NCI-H82 (cell line): ENCODE measurements around the gene CEACAM3.

Experiments
- DNase-seq: peaks from one replicate; lab custom pipeline; 2025; lab: John Stamatoyannopoulos, UW

The CEACAM3 gene

DNA sequence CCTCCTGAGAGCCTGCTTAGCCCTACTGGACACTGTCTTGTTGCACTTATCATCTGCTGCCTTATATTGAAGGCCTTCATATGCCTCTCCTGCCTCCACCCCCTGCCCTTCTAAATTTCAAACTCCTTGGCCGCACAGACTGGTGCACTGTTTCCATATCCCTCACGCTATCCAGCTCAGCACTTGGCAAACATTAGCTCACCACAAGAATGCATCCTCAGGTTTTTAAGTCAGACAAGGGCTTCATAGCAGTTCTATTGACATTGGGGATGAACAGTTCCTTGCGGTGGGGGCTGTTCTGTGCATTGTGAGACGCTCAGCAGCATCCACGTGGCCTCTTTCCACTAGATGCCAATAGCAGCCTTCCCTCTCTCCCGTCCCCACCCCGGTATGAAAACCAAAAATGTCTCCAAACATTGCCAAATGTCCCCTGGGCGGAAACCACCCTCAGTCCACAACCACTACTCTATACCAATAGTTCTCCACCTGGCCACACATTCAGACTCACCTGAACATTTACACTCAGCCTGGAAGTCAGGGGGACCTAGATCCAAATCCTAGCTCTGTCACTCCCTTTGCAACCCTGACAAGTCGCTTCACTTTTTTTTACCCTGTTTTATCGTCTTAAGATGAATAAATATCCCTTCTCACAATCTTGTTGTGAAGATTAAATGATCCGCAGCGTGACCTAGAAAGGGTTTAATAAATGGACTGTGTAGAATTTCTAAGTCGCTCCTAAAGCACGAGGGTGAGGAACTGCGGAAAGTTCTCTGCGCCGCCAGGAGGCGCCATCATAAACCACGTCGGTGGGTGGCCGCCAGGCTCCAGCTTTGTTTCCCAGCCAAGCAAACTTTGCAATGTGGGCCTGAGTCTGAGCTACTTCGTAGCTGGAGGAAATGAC lies 3.6 kb upstream of the CEACAM3 start:
- DNase-seq = peak; percentile 71

- no peak for DNase-seq
Observed at GRCh38 chr19:41793414-41793727, 3.0 kb upstream of the CEACAM3 start.

GRCh38 chr19:41795031-41795461 lies 1.3 kb upstream of the CEACAM3 start:
- peak; percentile 83 for DNase-seq

DNA sequence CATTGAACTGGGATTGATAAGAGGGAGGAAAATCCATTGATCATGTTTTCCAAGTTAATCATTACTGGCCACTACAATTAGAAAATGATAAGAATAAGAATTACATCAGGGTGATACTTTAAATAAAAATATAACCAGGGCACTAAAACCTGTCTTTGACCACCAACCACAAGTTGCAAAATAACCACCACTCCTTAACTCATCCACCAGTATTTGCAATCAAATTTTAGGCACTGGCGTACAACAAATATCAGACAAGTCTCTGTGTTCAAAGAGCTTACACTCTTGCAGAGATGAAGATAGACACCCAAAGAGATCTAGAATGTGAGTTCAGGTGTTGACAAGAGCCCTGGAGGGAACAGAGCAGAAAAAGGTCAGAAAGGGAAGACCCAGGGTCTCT lies 514 bp downstream of the CEACAM3 start:
- DNase-seq = no peak

DNA sequence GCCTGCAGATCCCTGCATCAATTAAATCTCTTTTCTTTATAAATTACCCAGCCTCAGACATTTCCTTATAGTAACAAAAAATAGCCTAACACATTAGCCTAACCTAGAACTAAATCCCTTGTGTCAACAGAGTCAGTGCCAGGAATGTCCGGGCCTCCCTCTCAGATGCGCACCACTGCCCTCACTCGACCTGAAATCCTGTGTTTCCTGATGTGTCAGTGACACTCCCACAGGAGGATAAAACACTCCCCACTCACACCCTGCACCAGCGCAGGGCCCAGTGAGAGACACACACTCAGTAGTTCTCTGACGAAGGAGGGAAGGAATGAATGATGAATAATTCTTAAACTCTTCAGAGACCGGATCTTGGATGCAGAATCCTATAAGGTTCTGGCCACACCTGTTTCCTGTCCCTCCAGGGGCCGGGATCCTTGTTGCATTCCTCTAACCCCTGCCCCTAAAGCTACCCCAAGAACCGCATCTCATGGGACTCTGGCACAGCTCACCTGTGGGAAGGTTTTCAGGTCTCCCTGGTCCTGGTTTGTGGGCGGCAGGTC lies 3.1 kb downstream of the CEACAM3 start:
- peak; percentile 28 for DNase-seq

- DNase-seq = no peak
Observed at GRCh38 chr19:41801031-41801430, 4.6 kb downstream of the CEACAM3 start.

- no peak for DNase-seq
Observed at GRCh38 chr19:41801792-41802211, 5.4 kb downstream of the CEACAM3 start.

DNA sequence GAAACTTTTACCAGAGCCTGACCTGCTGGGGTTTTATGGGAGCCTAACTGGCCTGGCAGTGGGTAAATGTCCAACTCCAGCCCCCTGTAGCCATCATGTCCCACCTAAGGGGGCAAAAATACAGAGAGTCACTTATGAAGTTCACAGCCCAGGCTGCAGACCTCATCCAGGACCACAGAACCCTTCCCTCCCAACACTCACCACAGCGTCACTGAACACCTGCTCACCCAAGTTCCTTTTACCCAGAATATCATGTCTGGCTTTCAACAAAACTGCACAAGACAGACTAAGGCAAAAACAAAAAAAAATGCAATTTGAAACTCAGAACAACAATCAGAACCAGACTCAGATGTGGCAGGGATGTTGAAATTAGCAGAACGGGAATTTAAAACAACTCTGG lies 6.4 kb downstream of the CEACAM3 start:
- DNase-seq = no peak

- DNase-seq = no peak
Observed at GRCh38 chr19:41804336-41804735, 7.9 kb downstream of the CEACAM3 start.

- no peak for DNase-seq
Observed at GRCh38 chr19:41807176-41807575, 10.8 kb downstream of the CEACAM3 start.

DNA sequence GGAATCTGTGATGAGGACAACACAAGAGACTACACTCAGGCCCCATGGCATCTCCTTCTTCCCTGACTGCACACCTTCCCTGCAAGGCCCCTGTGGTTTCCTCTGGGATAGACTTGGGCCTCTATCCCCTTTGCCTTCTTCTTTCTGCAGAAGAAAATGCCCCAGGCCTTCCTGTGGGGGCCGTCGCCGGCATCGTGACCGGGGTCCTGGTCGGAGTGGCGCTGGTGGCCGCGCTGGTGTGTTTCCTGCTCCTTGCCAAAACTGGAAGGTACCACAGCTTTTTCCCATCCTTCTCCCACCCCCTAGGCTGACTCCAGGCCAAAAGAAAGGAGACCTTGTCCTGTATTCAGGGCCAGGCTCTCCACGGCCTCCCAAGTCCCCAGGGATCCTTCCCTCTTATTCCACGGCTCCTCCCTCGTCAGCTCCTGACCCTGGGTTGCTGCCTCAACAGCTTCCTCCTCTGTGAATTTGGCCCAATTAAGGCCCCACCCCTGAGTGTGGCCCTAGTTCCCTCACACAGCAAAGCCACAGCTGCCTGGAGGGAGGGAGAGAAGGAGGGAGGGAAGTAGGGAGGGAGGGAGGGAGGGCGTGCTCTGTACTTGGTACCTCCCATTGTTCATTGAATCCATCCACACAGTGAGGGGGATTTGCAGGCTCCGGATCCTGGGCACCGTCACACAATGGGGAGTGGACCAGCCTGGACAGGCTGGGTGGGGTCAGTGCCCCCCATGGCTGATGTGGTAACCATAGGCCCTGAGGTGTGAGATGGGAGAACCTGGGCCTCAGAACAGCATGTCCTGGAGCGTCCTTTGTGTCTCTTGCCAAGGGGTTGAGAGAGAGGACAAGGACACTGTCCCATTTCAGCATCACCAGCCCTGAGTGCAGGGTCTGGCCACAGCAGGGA lies 12.5 kb downstream of the CEACAM3 start:
- no peak for DNase-seq

DNA sequence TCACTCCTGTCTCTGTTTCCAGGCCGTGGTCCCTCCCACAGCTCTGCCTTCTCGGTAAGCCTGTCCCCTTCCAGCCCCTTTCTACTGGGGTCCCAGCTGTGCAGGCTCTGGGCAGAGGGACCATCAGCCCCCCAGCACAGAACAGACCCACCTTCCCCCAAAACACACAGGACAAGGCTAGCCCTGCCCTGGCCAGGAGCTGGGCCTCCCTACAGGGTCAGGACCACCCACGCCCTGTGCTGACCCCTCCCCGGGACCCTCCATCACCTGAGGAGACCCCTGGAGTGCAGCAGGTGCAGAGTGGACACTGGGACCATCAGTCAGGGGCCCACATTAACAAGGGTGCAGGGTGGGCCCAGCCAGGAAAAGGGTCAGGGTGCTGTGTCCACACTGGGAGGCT lies 13.9 kb downstream of the CEACAM3 start:
- no peak for DNase-seq

DNA sequence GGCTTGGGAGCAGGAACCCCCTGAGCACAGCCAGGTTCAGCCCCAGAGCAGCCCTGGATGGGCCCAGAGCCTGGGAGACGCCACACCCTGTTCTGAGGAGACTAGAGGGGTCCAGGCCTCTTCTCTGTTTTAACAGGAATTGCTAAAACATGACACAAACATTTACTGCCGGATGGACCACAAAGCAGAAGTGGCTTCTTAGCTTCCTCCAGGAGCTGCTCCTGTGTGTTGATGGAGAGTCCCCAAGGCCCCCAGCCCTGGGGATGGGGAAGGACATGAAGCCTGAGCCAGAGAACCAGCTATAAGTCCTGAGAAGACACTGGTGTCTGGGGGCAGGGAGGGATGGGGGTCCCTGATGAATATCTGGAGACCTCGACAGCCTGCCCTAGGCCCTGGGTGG lies 14.6 kb downstream of the CEACAM3 start:
- no peak for DNase-seq

DNA sequence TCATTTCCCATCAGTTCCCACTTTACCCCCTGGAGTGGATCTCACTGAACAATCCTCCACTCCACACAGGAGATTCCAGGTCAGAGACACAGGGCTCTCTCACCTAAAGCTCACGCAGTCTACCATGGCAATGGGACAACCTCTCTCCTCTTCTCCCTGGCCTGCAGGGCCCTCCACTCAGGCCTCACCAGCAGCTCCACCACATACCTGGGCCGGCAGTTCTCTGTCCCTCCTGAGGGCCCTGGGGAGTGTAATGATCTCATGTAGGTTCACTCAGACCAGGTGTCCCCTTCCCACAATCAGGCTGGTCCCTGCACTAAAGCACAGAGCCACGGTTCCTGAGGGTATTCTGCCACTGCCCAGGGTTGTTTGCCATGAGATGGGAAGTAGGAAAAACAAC lies 15.6 kb downstream of the CEACAM3 start:
- no peak for DNase-seq

DNA sequence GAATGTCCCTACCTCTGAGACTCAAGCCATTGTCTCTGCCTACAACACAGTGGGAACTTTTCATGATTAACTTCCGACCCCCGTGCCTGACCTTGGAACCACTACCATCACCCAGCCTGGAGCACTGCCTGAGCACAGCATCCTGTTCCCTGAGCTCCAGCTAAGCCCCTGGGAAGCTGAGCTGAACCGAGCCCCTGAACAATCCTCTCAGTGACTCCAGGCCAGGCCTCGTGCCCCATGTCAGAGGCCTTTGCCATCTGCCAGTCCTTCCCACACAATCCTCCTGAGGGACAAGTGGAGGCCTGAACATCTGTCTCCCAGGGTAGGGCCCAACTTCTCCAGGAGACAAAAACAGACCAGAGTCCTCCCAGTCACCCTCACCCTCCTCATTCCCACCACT lies 17.5 kb downstream of the CEACAM3 start:
- DNase-seq = peak; percentile 34

GRCh38 chr19:41815301-41815700 lies 18.9 kb downstream of the CEACAM3 start:
- DNase-seq = no peak

- DNase-seq = no peak
Observed at GRCh38 chr19:41816761-41817160, 20.4 kb downstream of the CEACAM3 start.

DNA sequence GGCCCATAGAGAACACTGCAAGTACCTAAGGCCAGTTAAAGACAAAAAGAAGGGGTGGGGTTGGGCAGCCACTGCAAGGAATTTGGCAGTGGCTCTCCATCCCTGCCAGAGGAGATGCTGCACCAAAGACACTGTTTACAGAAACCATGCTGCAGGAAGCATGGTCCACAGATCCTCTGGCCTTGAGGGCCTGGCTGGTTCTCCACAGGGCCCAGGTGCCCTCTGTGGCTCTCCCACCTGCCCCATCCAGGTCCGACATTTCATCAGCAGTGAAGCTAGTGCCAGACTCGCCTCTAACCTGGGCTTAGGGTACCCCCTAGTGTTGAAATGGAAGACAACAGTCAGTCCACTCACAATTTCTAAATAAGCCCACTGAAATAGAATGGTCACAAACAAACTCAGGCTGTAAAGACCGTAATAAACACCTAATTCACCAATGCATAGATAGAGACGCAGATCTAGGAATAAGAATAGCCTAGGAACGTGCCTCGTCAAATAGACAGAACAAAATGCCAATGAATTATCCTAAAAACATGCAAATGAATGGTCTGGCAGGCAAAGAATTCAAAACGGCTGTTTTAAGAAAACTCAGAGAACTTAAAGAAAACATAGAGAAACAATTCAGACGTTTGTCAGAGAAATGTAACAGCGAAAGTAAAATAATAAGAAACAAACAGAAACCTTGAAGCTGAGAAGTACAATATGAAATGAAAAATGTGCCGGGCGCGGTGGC lies 24.8 kb downstream of the CEACAM3 start:
- DNase-seq = peak; percentile 79

DNA sequence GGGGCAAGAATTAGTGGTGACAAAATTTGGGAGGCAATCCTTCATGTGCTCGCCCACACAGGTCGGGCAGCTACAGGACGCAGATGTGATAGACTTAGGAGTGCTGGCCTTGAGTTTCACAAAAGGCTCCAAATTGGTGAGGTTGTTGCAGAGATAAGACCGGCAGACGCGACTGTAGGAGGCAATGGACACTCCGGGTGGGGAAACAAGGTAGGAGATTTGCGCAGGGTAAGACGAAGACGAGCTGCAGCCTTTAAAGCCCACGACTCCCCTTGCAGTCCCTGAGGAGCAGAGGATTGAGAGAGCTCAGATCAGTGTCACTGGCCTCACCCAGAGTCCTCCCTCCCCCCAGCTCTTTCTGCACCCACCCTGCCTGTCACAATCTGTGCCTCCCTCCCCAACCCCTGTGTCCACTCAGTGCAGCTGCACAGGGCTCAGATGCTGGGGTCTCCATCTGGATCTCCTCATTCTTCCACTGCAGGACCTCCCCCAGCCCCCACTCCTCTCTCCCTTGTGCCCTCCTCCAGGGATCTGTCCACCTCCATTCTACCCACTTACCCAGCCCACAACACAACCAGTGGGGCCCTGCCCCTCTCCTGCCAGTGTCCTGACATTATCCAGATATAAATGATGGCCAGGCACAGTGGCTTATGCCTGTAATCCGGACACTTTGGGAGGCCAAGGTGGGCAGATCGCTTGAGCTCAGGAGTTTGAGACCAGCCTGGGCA lies 41.8 kb downstream of the CEACAM3 start:
- no peak for DNase-seq

- no peak for DNase-seq
Observed at GRCh38 chr19:41839211-41839610, 42.8 kb downstream of the CEACAM3 start.

GRCh38 chr19:41843371-41843770 lies 47.0 kb downstream of the CEACAM3 start:
- no peak for DNase-seq
